H9 (cell line): ENCODE measurements around the gene PSME1. TPM values are rescaled to one million over a fixed set of nuclear protein-coding genes. Genes with fewer than 3 reads are reported as not detected.

Source experiments
- DNase-seq: peaks from one replicate; pipeline ENCODE4 v3.0.0-alpha.2; 2017
- H2AFZ ChIP-seq: one replicate; pipeline ENCODE4 v1.6.1; 2013; ENCODE audit warnings: mild to moderate bottlenecking, low read length, control low read depth, moderate library complexity
- H2AK5ac ChIP-seq: 2 replicates; pipeline ENCODE4 v1.6.1; 2013; ENCODE audit warnings: low read length, control low read depth, mixed read lengths; ENCODE audit not compliant: insufficient read length
- H2BK120ac ChIP-seq: one replicate; pipeline ENCODE4 v1.6.1; 2013; ENCODE audit warnings: low read depth, mild to moderate bottlenecking, low read length, control low read depth, inconsistent platforms; ENCODE audit not compliant: poor library complexity, severe bottlenecking
- H2BK12ac ChIP-seq: 2 replicates; pipeline ENCODE4 v1.6.1; 2013; ENCODE audit warnings: low read length, control low read depth, mixed read lengths, low read depth; ENCODE audit not compliant: insufficient read length
- H2BK15ac ChIP-seq: 2 replicates; pipeline ENCODE4 v1.6.1; 2013; ENCODE audit warnings: low read depth, low read length, control low read depth
- H2BK20ac ChIP-seq: one replicate; pipeline ENCODE4 v1.6.1; 2013; ENCODE audit warnings: low read depth, mild to moderate bottlenecking, low read length, control low read depth, inconsistent platforms; ENCODE audit not compliant: poor library complexity, severe bottlenecking
- H2BK5ac ChIP-seq: 2 replicates; pipeline ENCODE4 v1.6.1; 2013; ENCODE audit warnings: low read length, control low read depth, mixed read lengths; ENCODE audit not compliant: insufficient read length
- H3K14ac ChIP-seq: 2 replicates; pipeline ENCODE4 v1.6.1; 2013; ENCODE audit warnings: low read length, control low read depth; ENCODE audit not compliant: insufficient read depth
- H3K18ac ChIP-seq: 2 replicates; pipeline ENCODE4 v1.6.1; 2013; ENCODE audit warnings: low read depth, mild to moderate bottlenecking, mixed read lengths, low read length, control low read depth; ENCODE audit not compliant: insufficient read length
- H3K23ac ChIP-seq: 2 replicates; pipeline ENCODE4 v1.6.1; 2013; ENCODE audit warnings: low read length, control low read depth, mixed read lengths, low read depth; ENCODE audit not compliant: insufficient read length
- H3K23me2 ChIP-seq: 2 replicates; pipeline ENCODE4 v1.6.1; 2013; ENCODE audit warnings: low read depth, mild to moderate bottlenecking, mixed read lengths, low read length, control low read depth; ENCODE audit not compliant: insufficient read length, poor library complexity, severe bottlenecking
- H3K27ac ChIP-seq: 2 replicates; pipeline ENCODE4 v1.5.1; 2013; ENCODE audit warnings: low read length, control low read depth, mixed read lengths, low read depth; ENCODE audit not compliant: insufficient read length
- H3K27me3 ChIP-seq: 2 replicates; pipeline ENCODE4 v1.6.1; 2013; ENCODE audit warnings: low read length, control low read depth, inconsistent platforms; ENCODE audit not compliant: insufficient read depth
- H3K4ac ChIP-seq: 2 replicates; pipeline ENCODE4 v1.6.1; 2013; ENCODE audit warnings: low read depth, mild to moderate bottlenecking, control low read depth, inconsistent platforms, low read length, moderate library complexity
- H3K4me1 ChIP-seq: 2 replicates; pipeline ENCODE4 v1.6.1; 2013; ENCODE audit warnings: low read length, control low read depth, inconsistent platforms; ENCODE audit not compliant: insufficient read depth
- H3K4me2 ChIP-seq: 2 replicates; pipeline ENCODE4 v1.6.1; 2013; ENCODE audit warnings: low read length, control low read depth, mixed read lengths; ENCODE audit not compliant: insufficient read length, insufficient read depth
- H3K56ac ChIP-seq: 2 replicates; pipeline ENCODE4 v1.6.1; 2013; ENCODE audit warnings: low read depth, mild to moderate bottlenecking, mixed read lengths, low read length, control low read depth; ENCODE audit not compliant: insufficient read length
- H3K79me1 ChIP-seq: 2 replicates; pipeline ENCODE4 v1.6.1; 2013; ENCODE audit warnings: low read depth, mild to moderate bottlenecking, moderate library complexity, low read length, control low read depth, inconsistent platforms; ENCODE audit not compliant: insufficient read depth, poor library complexity, severe bottlenecking
- H3K79me2 ChIP-seq: 2 replicates; pipeline ENCODE4 v1.6.1; 2013; ENCODE audit warnings: low read length, control low read depth, inconsistent platforms; ENCODE audit not compliant: insufficient read depth
- H3K9ac ChIP-seq: 2 replicates; pipeline ENCODE4 v1.6.1; 2013; ENCODE audit warnings: low read length, control low read depth, mixed read lengths; ENCODE audit not compliant: insufficient read length; ENCODE audit errors: extremely low read depth
- H3K9me3 ChIP-seq: one replicate; pipeline ENCODE4 v1.6.1; 2013; ENCODE audit warnings: low read depth, low read length, inconsistent platforms; ENCODE audit not compliant: control insufficient read depth
- H3T11ph ChIP-seq: one replicate; pipeline ENCODE4 v1.6.1; 2013; ENCODE audit warnings: mild to moderate bottlenecking, low read length, control low read depth, inconsistent platforms
- H4K20me1 ChIP-seq: one replicate; pipeline ENCODE4 v1.6.1; 2013; ENCODE audit not compliant: control insufficient read depth, insufficient read length, insufficient read depth
- H4K5ac ChIP-seq: 2 replicates; pipeline ENCODE4 v1.6.1; 2013; ENCODE audit warnings: low read depth, mild to moderate bottlenecking, mixed read lengths, low read length, control low read depth; ENCODE audit not compliant: insufficient read length
- H4K8ac ChIP-seq: replicated peaks from 2 replicates; pipeline ENCODE4 v1.6.1; 2013; ENCODE audit warnings: low read length, control low read depth, mixed read lengths, low read depth; ENCODE audit not compliant: insufficient read length
- H4K91ac ChIP-seq: 2 replicates; pipeline ENCODE4 v1.6.1; 2013; ENCODE audit warnings: low read depth, mild to moderate bottlenecking, moderate library complexity, mixed read lengths, low read length, control low read depth; ENCODE audit not compliant: insufficient read length
- H3K27ac Mint-ChIP-seq, 3 experiments: 2 replicates in 2 of 3; 3 replicates in 1 of 3; pipeline ENCODE4 v1.8.0; 2020 to 2021; ENCODE audit warnings: mixed read lengths in 3 of 3, mild to moderate bottlenecking in 1 of 3, moderate library complexity in 1 of 3
- H3K27me3 Mint-ChIP-seq: 2 replicates; pipeline ENCODE4 v1.8.0; 2021; ENCODE audit warnings: low read depth, mild to moderate bottlenecking, moderate library complexity, mixed read lengths
- H3K36me3 Mint-ChIP-seq, 3 experiments: 2 replicates in 2 of 3; 3 replicates in 1 of 3; pipeline ENCODE4 v1.8.0; 2020 to 2021; ENCODE audit warnings: low read depth in 3 of 3, mixed read lengths in 3 of 3; ENCODE audit not compliant: insufficient read depth in 1 of 3
- H3K4me1 Mint-ChIP-seq, 2 experiments: 2 replicates each; pipeline ENCODE4 v1.8.0; 2020; ENCODE audit warnings: mixed read lengths in 2 of 2
- H3K4me3 Mint-ChIP-seq, 2 experiments: 2 replicates in 1 of 2; 3 replicates in 1 of 2; pipeline ENCODE4 v1.8.0; 2020 to 2021; ENCODE audit warnings: mild to moderate bottlenecking in 2 of 2, mixed read lengths in 2 of 2, moderate library complexity in 1 of 2
- H3K9me3 Mint-ChIP-seq, 2 experiments: 2 replicates in 1 of 2; 3 replicates in 1 of 2; pipeline ENCODE4 v1.8.0; 2020; ENCODE audit warnings: mild to moderate bottlenecking in 2 of 2, mixed read lengths in 2 of 2, moderate library complexity in 1 of 2
- WGBS: extraction: QIAGEN DNeasy Blood & Tissue Kit; methylation state at CpG from one replicate; pipeline ENCODE4 v1.1.7; 2013; ENCODE audit warnings: missing lambda C conversion rate, low lambda C conversion rate, mixed read lengths; ENCODE audit not compliant: insufficient read length; ENCODE audit errors: extremely low coverage; 5-methylcytosine and 5-hydroxymethylcytosine counted together
- total RNA-seq: library from RNA; stranded (reverse); gene quantifications from 2 replicates; pipeline ENCODE4 v1.2.1, GENCODE V29; 2021
- TF ChIP-seq, protein P1 (sequence below): fragments of 200-600 bp; sonication (generic); conservative IDR thresholded peaks from 3 replicates; pipeline ENCODE4 v1.8.0; 2021; ENCODE audit warnings: antibody characterized with exemption, mild to moderate bottlenecking

The PSME1 gene
- total RNA-seq, 1 experiment from 2014 or later: 109 TPM

DNA sequence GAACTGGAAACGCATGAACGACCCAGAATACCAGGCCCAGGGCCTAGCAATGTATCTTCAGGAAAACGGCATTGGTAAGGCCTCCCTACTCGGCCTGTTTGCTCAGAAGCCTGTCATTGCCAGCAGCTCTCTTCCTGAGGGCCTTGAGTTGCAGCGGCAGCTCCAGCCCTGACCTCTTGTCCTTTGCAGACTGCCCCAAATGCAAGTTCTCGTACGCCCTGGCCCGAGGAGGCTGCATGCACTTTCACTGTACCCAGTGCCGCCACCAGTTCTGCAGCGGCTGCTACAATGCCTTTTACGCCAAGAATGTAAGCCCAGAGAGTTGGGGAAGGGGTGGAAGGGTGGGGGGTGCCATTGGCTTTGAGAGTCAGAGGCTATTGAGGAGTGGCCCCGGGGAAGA is 21.3 kb downstream of the PSME1 start:
- Histone ChIP-seq H3K56ac (no peak overlapping the region), H3K9ac (no peak overlapping the region), H3K18ac (no peak overlapping the region), H2BK12ac (no peak overlapping the region), H3K4me1 (no peaks in the 10 kb centered on the region), H3K79me1 (no peaks in the 10 kb centered on the region), H3K4ac (no peak overlapping the region), H2BK15ac (no peak overlapping the region), H2AK5ac (no peak overlapping the region), H3K27ac (no peak overlapping the region), H4K20me1 (no peaks in the 10 kb centered on the region), H3K27me3 (no peaks in the 10 kb centered on the region), H4K91ac (no peak overlapping the region), H3K79me2 (no peaks in the 10 kb centered on the region), H3K14ac (no peak overlapping the region), H3K23ac (no peak overlapping the region), H2AFZ (no peak overlapping the region), H2BK5ac (no peak overlapping the region), H2BK20ac (no peak overlapping the region), H3T11ph (no peak overlapping the region), H2BK120ac (no peak overlapping the region), H4K5ac (no peak overlapping the region), H4K8ac (no peak overlapping the region), H3K23me2 (no peaks in the 10 kb centered on the region), H3K4me2 (no peak overlapping the region), H3K9me3 (no peaks in the 10 kb centered on the region)
- peaks cover 36 to 65% (median 57%) of the 10 kb centered on the region in 3 experiments; a peak in 6 of 7 replicates for H3K36me3 Mint-ChIP-seq
- TF ChIP-seq, protein P1, sequence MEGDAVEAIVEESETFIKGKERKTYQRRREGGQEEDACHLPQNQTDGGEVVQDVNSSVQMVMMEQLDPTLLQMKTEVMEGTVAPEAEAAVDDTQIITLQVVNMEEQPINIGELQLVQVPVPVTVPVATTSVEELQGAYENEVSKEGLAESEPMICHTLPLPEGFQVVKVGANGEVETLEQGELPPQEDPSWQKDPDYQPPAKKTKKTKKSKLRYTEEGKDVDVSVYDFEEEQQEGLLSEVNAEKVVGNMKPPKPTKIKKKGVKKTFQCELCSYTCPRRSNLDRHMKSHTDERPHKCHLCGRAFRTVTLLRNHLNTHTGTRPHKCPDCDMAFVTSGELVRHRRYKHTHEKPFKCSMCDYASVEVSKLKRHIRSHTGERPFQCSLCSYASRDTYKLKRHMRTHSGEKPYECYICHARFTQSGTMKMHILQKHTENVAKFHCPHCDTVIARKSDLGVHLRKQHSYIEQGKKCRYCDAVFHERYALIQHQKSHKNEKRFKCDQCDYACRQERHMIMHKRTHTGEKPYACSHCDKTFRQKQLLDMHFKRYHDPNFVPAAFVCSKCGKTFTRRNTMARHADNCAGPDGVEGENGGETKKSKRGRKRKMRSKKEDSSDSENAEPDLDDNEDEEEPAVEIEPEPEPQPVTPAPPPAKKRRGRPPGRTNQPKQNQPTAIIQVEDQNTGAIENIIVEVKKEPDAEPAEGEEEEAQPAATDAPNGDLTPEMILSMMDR: no peak
- H3K9me3 Mint-ChIP-seq: no peaks in the 10 kb centered on the region
- H3K4me3 Mint-ChIP-seq: no peak overlapping the region
- no CpG with 5 or more reads among the region's 12 CpGs for WGBS
- no peak overlapping the region for H3K27ac Mint-ChIP-seq
- H3K4me1 Mint-ChIP-seq: peaks cover 11 to 13% of the 10 kb centered on the region in 2 experiments
- DNase-seq: no peak
- no peaks in the 10 kb centered on the region; the same call in 1 of the 2 replicates for H3K27me3 Mint-ChIP-seq
